ENCODE data around the gene FGD4. TPM values are rescaled to one million over a fixed set of nuclear protein-coding genes. Genes with fewer than 3 reads are reported as not detected.

The FGD4 gene
- total and polyA plus RNA-seq, 9 of the 15 experiments (the other 6 are each of a cell fraction or from before 2014, with no cell fraction given): 0.05 to 0.51 (median 0.27) TPM

GRCh38 chr12:32548691-32549281 lies 149.4 kb downstream of the FGD4 start (continued):
- no peak for TF ChIP-seq HNRNPK (IDR thresholded peaks at IDR 0.05; ENCODE audit: low read depth, low read length, poor library complexity, severe bottlenecking)
- no peak for TF ChIP-seq ZNF277 (CRISPR knock-in tag; IDR thresholded peaks at IDR 0.05; ENCODE audit: borderline replicate concordance)
- TF ChIP-seq FOXK2 (conservative IDR thresholded peaks at IDR 0.05 in 1 of 2, IDR thresholded peaks at IDR 0.05 in 1 of 2; ENCODE audit: low read depth in 2 of 2): no peak
- no peak for TF ChIP-seq NFATC3 (IDR thresholded peaks at IDR 0.05)
- no peak for TF ChIP-seq SUPT5H (IDR thresholded peaks at IDR 0.05)
- TF ChIP-seq ZNF76 (CRISPR knock-in tag; IDR thresholded peaks at IDR 0.05; ENCODE audit: borderline replicate concordance): no peak
- TF ChIP-seq TCFL5 (CRISPR knock-in tag; conservative IDR thresholded peaks at IDR 0.05): no peak

- DNase-seq (ENCODE audit: extremely low read depth in 1 of 4, low spot score in 3 of 4) (no peak), FAIRE-seq (no peak), ATAC-seq (no peak)
- BruUV-seq (replicated peaks): no TSS peak
- no peak overlapping the region for H3K9ac ChIP-seq (ENCODE audit: insufficient read depth in 1 of 2, low read depth in 2 of 2, low read length in 2 of 2)
- no peaks in the 10 kb centered on the region for H3K9me1 ChIP-seq (ENCODE audit: control insufficient read depth, insufficient read depth, low read length)
- no peak overlapping the region for H2AFZ ChIP-seq (ENCODE audit: low read depth, low read length)
- ChIA-PET POLR2A (no interaction called here), CTCF (ENCODE audit: low intra/inter-chr PET ratio) (no interaction called here)
- no peaks in the 10 kb centered on the region for H4K20me1 ChIP-seq (replicated peaks; ENCODE audit: control insufficient read depth, insufficient read depth, low read length)
- no peak overlapping the region for H3K27ac ChIP-seq (ENCODE audit: extremely low read depth, low read depth, low read length)
- intact Hi-C loops (cut with micrococcal nuclease) (no loop called here), in situ Hi-C loops (cut with MboI) (no loop called here)
- H3K4me2 ChIP-seq (ENCODE audit: insufficient read depth, low read length): no peak overlapping the region
- no peaks in the 10 kb centered on the region for H3K9me3 ChIP-seq (replicated peaks; ENCODE audit: control insufficient read depth, insufficient read depth, low read depth, low read length)
- 0% methylated on average over 8 of the region's 8 CpGs for WGBS (ENCODE audit: insufficient coverage, low coverage, missing lambda C conversion rate)
- no peaks in the 10 kb centered on the region for H3K79me2 ChIP-seq (ENCODE audit: control insufficient read depth, insufficient read depth, low read length)
- no peaks in the 10 kb centered on the region for H3K36me3 ChIP-seq (ENCODE audit: control insufficient read depth, insufficient read depth, low read length)
- H3K27me3 ChIP-seq (ENCODE audit: control insufficient read depth in 2 of 2, insufficient read depth in 2 of 2, low read length in 2 of 2): peaks cover 6 to 22% of the 10 kb centered on the region in 2 experiments; a peak in 4 of 5 replicates
- TF ChIP-seq JUNB (CRISPR knock-in tag; conservative IDR thresholded peaks at IDR 0.05) (no peak), SRSF1 (IDR thresholded peaks at IDR 0.05; ENCODE audit: low read depth, low read length) (no peak)
- no peak overlapping the region for H3K4me3 ChIP-seq
- H3K4me1 ChIP-seq (replicated peaks in 1 of 2; ENCODE audit: control insufficient read depth in 2 of 2, insufficient read depth in 2 of 2, low read length in 2 of 2): no peaks in the 10 kb centered on the region
These were observed 150.3 kb downstream of the FGD4 start for GRCh38 chr12:32549675-32550079.

Measured in K562 (cell line).